ENCODE measurements around the gene FGFR2.

Gene FGFR2

GRCh38 chr10:121442086-121442935 is 155.9 kb downstream of the FGFR2 start:
- DNase-seq = no peak

GRCh38 chr10:121440461-121440860 is 157.8 kb downstream of the FGFR2 start:
- no peak for DNase-seq

GRCh38 chr10:121438333-121438732 is 159.9 kb downstream of the FGFR2 start:
- no peak for DNase-seq

DNA sequence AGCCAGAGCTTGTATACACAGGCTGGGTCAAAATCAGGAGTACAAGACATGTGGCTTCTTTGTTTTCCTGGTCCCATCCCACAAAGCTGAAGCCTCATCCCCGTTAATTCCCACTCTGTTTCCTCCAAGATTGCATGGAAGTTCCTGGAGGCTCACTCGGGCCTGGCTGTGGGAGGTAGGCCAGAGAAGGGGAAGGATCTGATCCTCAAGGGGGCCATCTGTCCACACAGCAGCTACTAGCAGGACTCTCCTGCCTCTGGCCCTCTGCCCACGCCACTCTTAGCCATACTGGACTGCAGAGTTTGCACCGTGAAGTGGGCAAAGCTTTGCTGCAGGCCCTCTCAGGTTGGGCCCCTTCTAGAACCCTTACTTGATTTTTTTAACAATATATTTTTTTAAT is 160.6 kb downstream of the FGFR2 start:
- no peak for DNase-seq

DNA sequence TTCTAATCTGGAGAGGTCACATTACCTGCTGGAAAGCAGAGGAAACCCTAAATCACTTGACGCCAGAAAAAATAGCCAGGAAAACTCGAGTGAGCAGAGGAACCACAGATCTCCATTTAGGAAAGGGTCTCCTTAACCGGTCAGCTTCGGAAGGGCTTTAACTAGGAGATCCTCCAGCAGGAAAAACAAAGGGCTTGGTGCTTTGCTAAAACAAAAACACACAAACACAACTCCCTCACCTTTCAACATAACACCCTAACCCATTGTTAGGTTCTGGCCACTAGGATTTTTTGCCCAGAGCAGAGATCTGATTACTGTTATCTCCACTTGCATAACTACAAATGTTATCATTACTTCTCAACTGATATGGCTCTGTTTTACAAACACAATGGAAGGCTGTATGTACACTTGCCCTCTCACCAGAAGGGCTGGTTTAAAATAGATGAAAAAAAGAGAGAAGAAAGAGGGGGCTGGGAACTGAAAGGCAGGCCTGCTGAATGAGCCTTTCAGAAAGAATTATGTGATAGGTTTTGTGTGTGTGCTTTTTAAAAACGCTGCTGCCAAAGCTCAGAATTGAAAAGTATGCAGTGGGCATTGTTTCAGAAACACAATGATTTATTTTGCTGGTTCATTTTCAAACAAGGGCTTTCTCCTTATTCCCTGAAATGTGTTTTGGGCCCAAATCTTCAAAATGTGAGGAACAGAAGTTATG is 161.5 kb downstream of the FGFR2 start:
- DNase-seq = no peak

- DNase-seq = no peak
These were observed 162.0 kb downstream of the FGFR2 start for GRCh38 chr10:121436281-121436629.

GRCh38 chr10:121435099-121435875 is 163.0 kb downstream of the FGFR2 start:
- DNase-seq = no peak

DNA sequence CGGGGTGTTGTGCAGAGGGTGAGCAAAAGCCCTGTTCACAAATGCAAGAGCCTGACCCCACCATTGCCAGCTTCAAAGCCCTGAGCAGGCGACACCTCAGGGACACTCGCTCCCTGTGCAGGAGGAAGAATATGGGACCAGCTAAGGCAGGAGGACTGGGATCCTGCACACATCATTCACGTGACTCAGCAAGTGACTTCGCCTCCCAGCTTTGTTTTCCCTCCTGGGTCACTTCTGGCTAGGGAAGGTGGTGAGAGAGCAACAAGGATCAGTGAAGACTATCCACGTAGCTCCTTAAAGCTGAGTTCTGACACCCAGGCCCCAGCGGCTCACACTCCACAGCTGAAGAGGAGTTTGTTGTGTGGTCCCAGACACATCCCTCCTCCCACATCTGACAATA is 164.3 kb downstream of the FGFR2 start:
- DNase-seq = no peak

DNA sequence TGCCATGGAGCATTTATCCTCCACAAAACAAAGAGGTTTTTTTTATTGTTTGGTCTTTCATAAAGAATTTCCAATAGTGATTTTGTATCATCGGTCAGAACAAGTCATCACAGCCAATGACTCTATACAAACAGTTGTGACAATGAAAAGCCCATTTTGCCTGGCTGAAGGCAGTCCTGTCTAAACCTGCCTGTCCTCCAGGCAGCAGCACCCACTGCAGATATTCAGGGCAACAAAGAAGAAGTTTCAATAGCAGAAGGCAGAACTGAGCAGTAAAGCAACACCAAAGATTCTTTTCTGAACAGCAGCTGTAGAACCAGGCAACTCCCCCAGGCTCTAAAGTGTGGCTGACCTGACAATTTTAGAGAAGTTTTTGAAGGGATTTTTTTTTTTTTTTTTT is 169.4 kb downstream of the FGFR2 start:
- no peak for DNase-seq
